Endothelial cell of umbilical vein (primary cell): ENCODE data around the gene ST6GAL2. TPM values are rescaled to one million over a fixed set of nuclear protein-coding genes. Genes with fewer than 3 reads are reported as not detected.

Experiments
- BruUV-seq: library from RNA; stranded (reverse); fragments of 400-500 nt; replicated peaks from 2 replicates; lab custom pipeline; 2021; lab: Mats Ljungman, UMichigan
- CTCF ChIA-PET: fragments of 300-600, 350-600 bp; sonication (Branson Sonifier 250); formaldehyde crosslinking; loops from one replicate; lab custom pipeline; 2021; ENCODE audit warnings: antibody characterized with exemption, inconsistent platforms; lab: Charles Lee
- POLR2A ChIA-PET: fragments of 300-600, 350-600 bp; sonication (Branson Sonifier 250); formaldehyde crosslinking; loops from one replicate; lab custom pipeline; 2021; ENCODE audit warnings: antibody characterized with exemption, inconsistent platforms; lab: Charles Lee
- DNase-seq: peaks from one replicate; pipeline ENCODE4 v3.0.0-alpha.2; 2011; ENCODE audit warnings: low read depth, low spot score
- FAIRE-seq: peaks from 2 replicates; lab custom pipeline; 2011; peaks lifted over from hg19 to GRCh38; lab: Jason Lieb, UNC
- H2AFZ ChIP-seq: 2 replicates; pipeline ENCODE4 v1.6.0; 2012; ENCODE audit warnings: low read depth, low read length, control low read depth, inconsistent platforms
- H3K27ac ChIP-seq: 2 replicates; pipeline ENCODE4 v1.5.1; 2011; ENCODE audit warnings: low read depth, mild to moderate bottlenecking, control low read depth, low read length, moderate library complexity; ENCODE audit not compliant: insufficient read depth
- H3K27me3 ChIP-seq, 2 experiments: 2 replicates each; pipeline versions ENCODE4 v1.6.0 to v1.6.1; 2011; ENCODE audit warnings: low read length in 2 of 2, mixed read lengths in 1 of 2; ENCODE audit not compliant: control insufficient read depth in 2 of 2, insufficient read depth in 2 of 2
- H3K36me3 ChIP-seq, 2 experiments: 2 replicates in 1 of 2; 3 replicates in 1 of 2; pipeline ENCODE4 v1.5.1; 2011; ENCODE audit warnings: low read length in 2 of 2, mild to moderate bottlenecking in 1 of 2, moderate library complexity in 1 of 2; ENCODE audit not compliant: control insufficient read depth in 2 of 2, insufficient read depth in 2 of 2; ENCODE audit errors: extremely low read depth in 1 of 2
- H3K4me1 ChIP-seq: 3 replicates; pipeline ENCODE4 v1.5.1; 2011; ENCODE audit warnings: mild to moderate bottlenecking, low read length; ENCODE audit not compliant: control insufficient read depth, insufficient read depth; ENCODE audit errors: extremely low read depth
- H3K4me2 ChIP-seq: 2 replicates; pipeline ENCODE4 v1.6.1; 2011; ENCODE audit warnings: low read length, control low read depth, mixed read lengths; ENCODE audit not compliant: insufficient read depth
- H3K4me3 ChIP-seq, 3 experiments: fragments of 200-600 bp in 1 of 3; sonication (generic), shearing (Covaris generic) in 1 of 3; replicated peaks in 1 of 3; 2 replicates each; pipeline ENCODE4 v1.5.1; 2011 to 2016; ENCODE audit warnings: control low read depth in 3 of 3, low read length in 3 of 3, mild to moderate bottlenecking in 2 of 3, inconsistent platforms in 1 of 3, low read depth in 1 of 3, moderate library complexity in 1 of 3; ENCODE audit not compliant: insufficient read depth in 1 of 3
- H3K79me2 ChIP-seq: 2 replicates; pipeline ENCODE4 v1.6.0; 2012; ENCODE audit warnings: low read length, inconsistent platforms; ENCODE audit not compliant: control insufficient read depth, insufficient read depth
- H3K9ac ChIP-seq: replicated peaks from 2 replicates; pipeline ENCODE3; 2011; ENCODE audit warnings: low read length, control low read depth; ENCODE audit not compliant: insufficient read depth; ENCODE audit errors: extremely low read depth
- H3K9me1 ChIP-seq: replicated peaks from 3 replicates; pipeline ENCODE4 v1.6.0; 2011; ENCODE audit warnings: mild to moderate bottlenecking, low read length; ENCODE audit not compliant: control insufficient read depth, insufficient read depth; ENCODE audit errors: extremely low read depth
- H3K9me3 ChIP-seq: replicated peaks from 2 replicates; pipeline ENCODE4 v1.5.1; 2012; ENCODE audit warnings: low read length, inconsistent platforms; ENCODE audit not compliant: control insufficient read depth, insufficient read depth
- H4K20me1 ChIP-seq: replicated peaks from 2 replicates; pipeline ENCODE3; 2011; ENCODE audit warnings: mild to moderate bottlenecking, low read length; ENCODE audit not compliant: control insufficient read depth, insufficient read depth; ENCODE audit errors: extremely low read depth
- EZH2 ChIP-seq: IDR thresholded peaks from 2 replicates; pipeline ENCODE4 v1.6.1; 2012; ENCODE audit warnings: borderline replicate concordance, low read depth, mild to moderate bottlenecking, moderate library complexity, low read length, inconsistent platforms; ENCODE audit not compliant: severe bottlenecking
- FOS ChIP-seq: IDR thresholded peaks from 2 replicates; pipeline ENCODE4 v1.6.1; 2011; ENCODE audit warnings: mild to moderate bottlenecking, low read length, moderate library complexity, borderline replicate concordance; ENCODE audit not compliant: insufficient read depth
- GATA2 ChIP-seq: IDR thresholded peaks from 2 replicates; pipeline ENCODE4 v1.7.0; 2011; ENCODE audit warnings: low read depth, mild to moderate bottlenecking, moderate library complexity, mixed read lengths, low read length; ENCODE audit not compliant: insufficient read length, insufficient read depth
- JUN ChIP-seq: IDR thresholded peaks from 2 replicates; pipeline ENCODE4 v1.6.1; 2011; ENCODE audit warnings: borderline replicate concordance, low read depth; ENCODE audit not compliant: insufficient read length, insufficient read depth
- MYC ChIP-seq: IDR thresholded peaks from one replicate; pipeline ENCODE4 v1.6.1; 2011; ENCODE audit warnings: mild to moderate bottlenecking, low read depth, low read length
- POLR2A ChIP-seq: IDR thresholded peaks from 2 replicates; pipeline ENCODE4 v1.6.1; 2012; ENCODE audit warnings: low read depth, mild to moderate bottlenecking, control low read depth, low read length
- POLR2AphosphoS5 ChIP-seq: IDR thresholded peaks from 2 replicates; pipeline ENCODE4 v1.6.1; 2012; ENCODE audit warnings: low read depth, mild to moderate bottlenecking, control low read depth, low read length, moderate library complexity; ENCODE audit not compliant: insufficient read depth
- dilution Hi-C: fragments of 300-500 bp; cut with MboI; formaldehyde crosslinking; loops from one replicate; pipeline ENCODE4 v1.15.0; 2019; ENCODE audit warnings: low sequenced_read_pairs; ENCODE audit not compliant: extremely low pct_ligation_motif_present
- intact Hi-C: fragments of 100-400 bp; cut with micrococcal nuclease; formaldehyde crosslinking; loops from one replicate; pipeline ENCODE4 v1.10.0; 2022
- polyA plus RNA-seq, 4 experiments: library from polyadenylated mRNA; depleted of rRNA in 3 of 4; stranded (reverse) in 3 of 4; unstranded in 1 of 4; fragments of >200 nt; gene quantifications; 2 replicates each; pipeline versions ENCODE4 v1.2.1 to v1.2.3, GENCODE V29; 2011 to 2012; ENCODE audit warnings: missing spikeins in 1 of 4
- total RNA-seq: library from RNA; stranded (reverse); gene quantifications from 2 replicates; pipeline ENCODE4 v1.2.3, GENCODE V29; 2021
- TF ChIP-seq, protein P1 (sequence below), 2 donors: IDR thresholded peaks; 1 replicate in 1 of 2; 2 replicates in 1 of 2; pipeline ENCODE4 v1.5.1; 2011; ENCODE audit warnings: low read length in 2 of 2, mild to moderate bottlenecking in 2 of 2, moderate library complexity in 2 of 2, control low read depth in 1 of 2, inconsistent platforms in 1 of 2, low read depth in 1 of 2; ENCODE audit not compliant: insufficient read depth in 1 of 2; ENCODE audit errors: extremely low read depth in 1 of 2
- TF ChIP-seq, protein P2 (sequence below): IDR thresholded peaks from 2 replicates; pipeline ENCODE4 v1.6.1; 2011; ENCODE audit not compliant: insufficient read depth, insufficient read length

Gene ST6GAL2
- total and polyA plus RNA-seq, 2 donors (not counting 3 experiments of a cell fraction or from before 2014, with no cell fraction given) = not detected

DNA sequence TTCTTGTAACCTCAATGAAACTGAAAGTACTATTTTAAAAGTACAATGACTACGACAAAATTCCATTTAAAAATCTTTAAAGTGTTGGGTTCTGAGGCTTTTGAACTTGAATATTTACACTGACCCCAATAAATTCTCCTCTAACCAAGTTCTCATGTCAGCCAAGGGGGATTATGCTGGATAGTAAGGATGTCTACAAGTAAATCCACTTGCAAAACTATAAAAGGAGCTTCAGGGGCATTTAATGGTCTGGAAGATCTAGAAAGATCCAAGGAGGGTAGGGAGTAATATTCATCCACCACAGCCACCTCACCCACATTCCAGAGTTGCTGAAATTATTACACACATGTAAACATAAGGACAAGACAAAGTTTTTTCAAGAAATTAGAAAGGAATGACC lies 81.8 kb downstream of the ST6GAL2 start:
- ChIA-PET POLR2A (no interaction called here), CTCF (no interaction called here)
- Histone ChIP-seq H2AFZ (no peak overlapping the region), H3K9ac (no peak overlapping the region), H3K27ac (no peak overlapping the region), H3K9me1 (no peaks in the 10 kb centered on the region), H3K27me3 (no peaks in the 10 kb centered on the region), H3K36me3 (no peaks in the 10 kb centered on the region), H3K4me1 (no peaks in the 10 kb centered on the region), H4K20me1 (no peaks in the 10 kb centered on the region), H3K4me3 (no peak overlapping the region), H3K79me2 (no peaks in the 10 kb centered on the region), H3K9me3 (peaks cover 13% of the 10 kb centered on the region), H3K4me2 (no peak overlapping the region)
- intact Hi-C loops (no loop called here), dilution Hi-C loops (no loop called here)
- TF ChIP-seq EZH2 (no peak), POLR2AphosphoS5 (no peak), MYC (no peak), POLR2A (no peak), JUN (no peak), GATA2 (no peak), FOS (no peak)
- TF ChIP-seq, protein P1, sequence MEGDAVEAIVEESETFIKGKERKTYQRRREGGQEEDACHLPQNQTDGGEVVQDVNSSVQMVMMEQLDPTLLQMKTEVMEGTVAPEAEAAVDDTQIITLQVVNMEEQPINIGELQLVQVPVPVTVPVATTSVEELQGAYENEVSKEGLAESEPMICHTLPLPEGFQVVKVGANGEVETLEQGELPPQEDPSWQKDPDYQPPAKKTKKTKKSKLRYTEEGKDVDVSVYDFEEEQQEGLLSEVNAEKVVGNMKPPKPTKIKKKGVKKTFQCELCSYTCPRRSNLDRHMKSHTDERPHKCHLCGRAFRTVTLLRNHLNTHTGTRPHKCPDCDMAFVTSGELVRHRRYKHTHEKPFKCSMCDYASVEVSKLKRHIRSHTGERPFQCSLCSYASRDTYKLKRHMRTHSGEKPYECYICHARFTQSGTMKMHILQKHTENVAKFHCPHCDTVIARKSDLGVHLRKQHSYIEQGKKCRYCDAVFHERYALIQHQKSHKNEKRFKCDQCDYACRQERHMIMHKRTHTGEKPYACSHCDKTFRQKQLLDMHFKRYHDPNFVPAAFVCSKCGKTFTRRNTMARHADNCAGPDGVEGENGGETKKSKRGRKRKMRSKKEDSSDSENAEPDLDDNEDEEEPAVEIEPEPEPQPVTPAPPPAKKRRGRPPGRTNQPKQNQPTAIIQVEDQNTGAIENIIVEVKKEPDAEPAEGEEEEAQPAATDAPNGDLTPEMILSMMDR (IDR thresholded peaks at IDR 0.05; ENCODE audit: extremely low read depth in 1 of 2, insufficient read depth in 1 of 2, low read depth in 1 of 2, low read length in 2 of 2) = no peak
- TF ChIP-seq, protein P2, sequence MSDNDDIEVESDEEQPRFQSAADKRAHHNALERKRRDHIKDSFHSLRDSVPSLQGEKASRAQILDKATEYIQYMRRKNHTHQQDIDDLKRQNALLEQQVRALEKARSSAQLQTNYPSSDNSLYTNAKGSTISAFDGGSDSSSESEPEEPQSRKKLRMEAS = no peak
- DNase-seq = no peak
- BruUV-seq = no TSS peak
- no peak for FAIRE-seq
